Adrenal gland (tissue), 12 donors: Measurements from ENCODE around the gene FAM240A. TPM values are rescaled to one million over a fixed set of nuclear protein-coding genes. Genes with fewer than 3 reads are reported as not detected.

Experiments used
- DNase-seq, 7 donors: peaks; one replicate each; pipeline ENCODE4 v3.0.0-alpha.2; 2019 to 2020
- H3K27ac ChIP-seq, 5 donors: fragments of 200-600 bp; sonication (generic) in 4 of 5; 1 replicate in 3 of 5; 2 replicates in 2 of 5; pipeline versions ENCODE4 v1.5.1 to v1.8.0; 2016 to 2020; ENCODE audit warnings: mild to moderate bottlenecking in 1 of 5
- H3K27me3 ChIP-seq: fragments of 200-600 bp; 2 replicates; pipeline ENCODE4 v1.8.0; 2021
- H3K36me3 ChIP-seq, 2 donors: fragments of 200-600 bp; replicated peaks in 1 of 2; 1 replicate in 1 of 2; 2 replicates in 1 of 2; pipeline versions ENCODE4 v1.5.1 to v1.8.0; 2018 to 2022
- H3K4me1 ChIP-seq, 2 donors: fragments of 200-600 bp; replicated peaks in 1 of 2; 1 replicate in 1 of 2; 2 replicates in 1 of 2; pipeline versions ENCODE4 v1.5.1 to v1.8.0; 2018 to 2021
- H3K4me3 ChIP-seq, 4 donors: fragments of 200-600 bp; sonication (generic) in 3 of 4; one replicate each; pipeline ENCODE4 v1.5.1; 2016 to 2018
- H3K9me3 ChIP-seq, 3 donors: fragments of 200-600 bp; sonication (generic) in 1 of 3; replicated peaks in 1 of 3; 1 replicate in 2 of 3; 2 replicates in 1 of 3; pipeline versions ENCODE4 v1.5.1 to v1.8.0; 2016 to 2021
- POLR2A ChIP-seq, 2 donors: fragments of 450-650 bp; IDR thresholded peaks; one replicate each; pipeline ENCODE4 v1.6.1; 2017; ENCODE audit warnings: antibody characterized with exemption in 2 of 2, mild to moderate bottlenecking in 2 of 2, moderate library complexity in 1 of 2
- WGBS, 4 donors: extraction: QIAGEN DNeasy Blood & Tissue Kit in 2 of 4; methylation state at CpG; one replicate each; pipeline versions ENCODE4 v1.1.5 to v1.1.7; 2013 to 2017; 5-methylcytosine and 5-hydroxymethylcytosine counted together
- intact Hi-C, 2 donors: fragments of 100-400 bp; cut with DNase I; formaldehyde crosslinking; loops; one replicate each; pipeline versions ENCODE4 v1.14.1 to v1.15.0; 2022 to 2023
- polyA plus RNA-seq, 3 donors: library from polyadenylated mRNA; stranded (reverse); fragments of 200-250 nt in 2 of 3; fragments of 350-450 nt in 1 of 3; fragmentation: Illumina TruSeq in 1 of 3; extraction: RNeasy Lipid Tissue Mini Kit (QIAGEN cat#74804) in 1 of 3; gene quantifications; one replicate each; pipeline ENCODE4 v1.2.3, GENCODE V29; 2013 to 2014
- total RNA-seq, 9 donors: library from RNA; depleted of rRNA in 4 of 9; stranded (reverse); fragments of >200 nt in 4 of 9; fragments of 120-200 nt in 1 of 9; fragmentation: NEBNext Ultra II Directional in 1 of 9; extraction: Animal tissue kit (Norgen Biotek cat#: 25700) in 1 of 9; gene quantifications; one replicate each; pipeline versions ENCODE4 v1.1.0 to v1.2.4, GENCODE V29; 2013 to 2023
- TF ChIP-seq, protein P1 (sequence below), 6 experiments: fragments of 450-650 bp in 4 of 6; fragments of 200-600 bp in 2 of 6; sonication (generic) in 1 of 6; IDR thresholded peaks; 1 replicate in 5 of 6; 2 replicates in 1 of 6; pipeline versions ENCODE4 v1.5.1 to v1.8.0; 2016 to 2021; ENCODE audit warnings: antibody characterized with exemption in 6 of 6, mild to moderate bottlenecking in 2 of 6, moderate library complexity in 1 of 6
- donor health status: healthy with polysubstance abuse.
- donor health status: Bipolar disorder and iron deficiency.
- donor health status: DM: yes; HTN: yes; CAD: no.
- donor health status: DM: no; HTN: no; CAD: no.
- donor health status: DM: no; HTN: no; CAD: no.
- donor health status: DM: yes; HTN: yes; CAD: no.

FAM240A gene
- total and polyA plus RNA-seq, 12 donors, result 0.25 TPM; not detected in 11

GRCh38 chr3:46667657-46668056 lies 55.3 kb downstream of the FAM240A start:
- DNase-seq, result peak in 2 of 7 donors; percentile 4 to 12
- WGBS, 4 donors, result 90 to 97% (median 91%) methylated on average over 6 to 9 of the region's 9 CpGs
- no peaks in the 10 kb centered on the region for H3K27me3 ChIP-seq
- H3K4me3 ChIP-seq, result no peak overlapping the region
- no peaks in the 10 kb centered on the region for H3K9me3 ChIP-seq
- no peak for TF ChIP-seq POLR2A (IDR thresholded peaks at IDR 0.05)
- TF ChIP-seq, protein P1, sequence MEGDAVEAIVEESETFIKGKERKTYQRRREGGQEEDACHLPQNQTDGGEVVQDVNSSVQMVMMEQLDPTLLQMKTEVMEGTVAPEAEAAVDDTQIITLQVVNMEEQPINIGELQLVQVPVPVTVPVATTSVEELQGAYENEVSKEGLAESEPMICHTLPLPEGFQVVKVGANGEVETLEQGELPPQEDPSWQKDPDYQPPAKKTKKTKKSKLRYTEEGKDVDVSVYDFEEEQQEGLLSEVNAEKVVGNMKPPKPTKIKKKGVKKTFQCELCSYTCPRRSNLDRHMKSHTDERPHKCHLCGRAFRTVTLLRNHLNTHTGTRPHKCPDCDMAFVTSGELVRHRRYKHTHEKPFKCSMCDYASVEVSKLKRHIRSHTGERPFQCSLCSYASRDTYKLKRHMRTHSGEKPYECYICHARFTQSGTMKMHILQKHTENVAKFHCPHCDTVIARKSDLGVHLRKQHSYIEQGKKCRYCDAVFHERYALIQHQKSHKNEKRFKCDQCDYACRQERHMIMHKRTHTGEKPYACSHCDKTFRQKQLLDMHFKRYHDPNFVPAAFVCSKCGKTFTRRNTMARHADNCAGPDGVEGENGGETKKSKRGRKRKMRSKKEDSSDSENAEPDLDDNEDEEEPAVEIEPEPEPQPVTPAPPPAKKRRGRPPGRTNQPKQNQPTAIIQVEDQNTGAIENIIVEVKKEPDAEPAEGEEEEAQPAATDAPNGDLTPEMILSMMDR (IDR thresholded peaks at IDR 0.05), result no peak
- no peak overlapping the region for H3K27ac ChIP-seq
- peaks cover 0 to 4% of the 10 kb centered on the region in 2 donors for H3K4me1 ChIP-seq
- no peaks in the 10 kb centered on the region for H3K36me3 ChIP-seq
- intact Hi-C loops, result no loop called here

- Histone ChIP-seq H3K4me1 (peaks cover 0 to 4% of the 10 kb centered on the region in 2 donors), H3K36me3 (no peaks in the 10 kb centered on the region), H3K27ac (no peak overlapping the region), H3K9me3 (no peaks in the 10 kb centered on the region), H3K27me3 (no peaks in the 10 kb centered on the region), H3K4me3 (no peak overlapping the region)
- intact Hi-C loops, result no loop called here
- DNase-seq, result peak in 4 of 7 donors; percentile 3 to 33 (median 8)
- WGBS, 4 donors, result 68 to 80% (median 74%) methylated on average over 4 to 8 of the region's 8 CpGs
- no peak for TF ChIP-seq POLR2A (IDR thresholded peaks at IDR 0.05)
- TF ChIP-seq, protein P1 (IDR thresholded peaks at IDR 0.05), result no peak
These were observed 55.8 kb downstream of the FAM240A start for GRCh38 chr3:46668116-46668515.

- Histone ChIP-seq H3K27me3 (no peaks in the 10 kb centered on the region), H3K9me3 (no peaks in the 10 kb centered on the region), H3K4me1 (peaks cover 0 to 3% of the 10 kb centered on the region in 2 donors), H3K27ac (no peak overlapping the region), H3K36me3 (no peaks in the 10 kb centered on the region), H3K4me3 (no peak overlapping the region)
- WGBS, 4 donors, result 73 to 83% (median 79%) methylated on average over 2 of the region's 2 CpGs
- peak in 6 of 7 donors; percentile 1 to 33 (median 7) for DNase-seq
- no peak for TF ChIP-seq POLR2A (IDR thresholded peaks at IDR 0.05)
- TF ChIP-seq, protein P1 (IDR thresholded peaks at IDR 0.05), result no peak
- intact Hi-C loops, result no loop called here
These were observed 56.3 kb downstream of the FAM240A start for GRCh38 chr3:46668591-46668990.

DNA sequence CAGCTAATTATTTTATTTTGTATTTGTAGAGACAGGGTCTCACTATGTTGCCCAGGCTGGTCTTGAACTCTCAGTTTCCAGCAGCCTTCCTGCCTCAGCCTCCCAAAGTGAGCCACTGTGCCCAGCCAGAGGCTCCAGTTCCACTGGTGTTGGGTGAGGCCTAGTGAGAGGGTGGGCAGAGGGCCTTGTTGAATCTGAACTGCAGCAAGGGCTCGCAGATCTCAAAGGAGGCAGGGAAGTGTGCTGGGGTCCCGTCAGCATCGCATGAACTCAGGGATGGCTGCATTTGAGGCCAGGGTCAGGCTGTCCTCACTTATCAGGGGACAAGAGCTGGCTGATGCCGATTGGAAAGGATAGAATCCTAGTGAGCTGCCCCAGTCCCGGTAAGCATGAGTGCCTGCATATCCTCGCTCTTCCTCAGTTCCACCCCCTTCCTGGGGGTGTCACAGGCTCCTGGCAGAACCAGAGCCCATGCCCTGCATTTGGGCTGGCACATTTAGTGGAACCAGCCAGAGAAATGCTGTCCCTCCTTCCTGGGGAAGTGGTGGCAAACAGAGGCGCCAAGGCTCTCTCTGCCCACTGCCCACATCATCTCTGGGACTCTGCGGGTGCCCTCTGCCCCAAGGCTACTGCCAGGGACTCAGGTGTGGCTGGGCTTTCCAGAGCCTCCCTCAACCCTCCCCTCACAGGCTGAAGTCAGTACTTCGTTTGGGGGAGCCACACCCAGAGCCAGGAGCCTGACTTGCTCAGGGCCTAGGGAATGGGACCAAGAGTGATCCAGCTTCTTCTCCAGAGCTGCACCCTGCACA lies 57.1 kb downstream of the FAM240A start:
- Histone ChIP-seq H3K36me3 (no peaks in the 10 kb centered on the region), H3K4me1 (no peaks in the 10 kb centered on the region), H3K9me3 (no peaks in the 10 kb centered on the region), H3K4me3 (no peak overlapping the region), H3K27ac (no peak overlapping the region), H3K27me3 (no peaks in the 10 kb centered on the region)
- TF ChIP-seq, protein P1 (IDR thresholded peaks at IDR 0.05), result no peak
- no peak for TF ChIP-seq POLR2A (IDR thresholded peaks at IDR 0.05)
- 72 to 90% (median 77%) methylated on average over 2 to 9 of the region's 9 CpGs for WGBS, 4 donors
- intact Hi-C loops, result no loop called here
- peak; percentile 0 to 31 (median 10) for DNase-seq
